GM12878 (cell line): ENCODE results near the gene MCM5. TPM values are rescaled to one million over a fixed set of nuclear protein-coding genes. Genes with fewer than 3 reads are reported as not detected.

Experiments
- ASH2L ChIP-seq: fragments of 300-600, 200-600 bp; sonication (generic); IDR thresholded peaks from 2 replicates; pipeline ENCODE4 v1.6.1; 2017; ENCODE audit warnings: low read depth, mild to moderate bottlenecking, borderline replicate concordance
- CEBPZ ChIP-seq: fragments of 150-350 bp; IDR thresholded peaks from 2 replicates; pipeline ENCODE4 v1.6.1; 2016; ENCODE audit warnings: low read depth, low read length
- E2F4 ChIP-seq: IDR thresholded peaks from 2 replicates; pipeline ENCODE4 v1.6.1; 2012; ENCODE audit warnings: low read depth, low read length, improper control_type of control experiment
- ESRRA ChIP-seq: IDR thresholded peaks from 2 replicates; pipeline ENCODE4 v1.6.1; 2012; ENCODE audit warnings: mild to moderate bottlenecking, low read length, improper control_type of control experiment
- ETV6 ChIP-seq, 2 experiments: fragments of 450-650 bp in 1 of 2; IDR thresholded peaks in 1 of 2; conservative IDR thresholded peaks in 1 of 2; 2 replicates each; pipeline ENCODE4 v1.6.1; 2014; ENCODE audit warnings: antibody characterized with exemption in 1 of 2, borderline replicate concordance in 1 of 2, low read depth in 1 of 2, mild to moderate bottlenecking in 1 of 2, moderate library complexity in 1 of 2
- GATAD2B ChIP-seq: fragments of 450-650 bp; conservative IDR thresholded peaks from 2 replicates; pipeline ENCODE4 v1.6.1; 2017; ENCODE audit warnings: low read depth, mild to moderate bottlenecking, moderate library complexity
- SIN3A ChIP-seq: IDR thresholded peaks from 2 replicates; pipeline ENCODE4 v1.6.1; 2012; ENCODE audit warnings: low read depth, low read length, improper control_type of control experiment
- SMAD5 ChIP-seq: IDR thresholded peaks from 2 replicates; pipeline ENCODE4 v1.6.1; 2016; ENCODE audit warnings: antibody characterized with exemption, low read depth
- SRF ChIP-seq, 2 experiments: IDR thresholded peaks; 2 replicates each; pipeline ENCODE4 v1.6.1; 2011; ENCODE audit warnings: low read depth in 2 of 2, low read length in 2 of 2, mild to moderate bottlenecking in 1 of 2, moderate library complexity in 1 of 2
- STAT3 ChIP-seq: IDR thresholded peaks from 2 replicates; pipeline ENCODE4 v1.6.1; 2011; ENCODE audit warnings: low read depth, low read length, improper control_type of control experiment
- TBL1XR1 ChIP-seq: IDR thresholded peaks from 2 replicates; pipeline ENCODE4 v1.6.1; 2012; ENCODE audit warnings: low read depth, low read length, improper control_type of control experiment
- ZNF24 ChIP-seq: fragments of 450-650 bp; IDR thresholded peaks from 2 replicates; pipeline ENCODE4 v1.6.1; 2017; ENCODE audit warnings: antibody characterized with exemption, mild to moderate bottlenecking
- ZNF687 ChIP-seq: fragments of 450-650 bp; IDR thresholded peaks from 2 replicates; pipeline ENCODE4 v1.6.1; 2017; ENCODE audit warnings: mild to moderate bottlenecking, moderate library complexity
- polyA plus RNA-seq, 11 experiments: library from polyadenylated mRNA; depleted of rRNA in 4 of 11; unstranded in 6 of 11; stranded (reverse) in 5 of 11; fragments of >200 nt; fragmentation: Nextera tagmentation in 4 of 11; fragmentation: Illumina TruSeq in 1 of 11; extraction: Ambion mirVana in 4 of 11; extraction: Trizol in 1 of 11; gene quantifications; 1 replicate in 1 of 11; 2 replicates in 10 of 11; pipeline versions ENCODE4 v1.2.1 to v1.2.3, GENCODE V29; 2011 to 2016; ENCODE audit warnings: inconsistent platforms in 2 of 11, missing spikeins in 2 of 11, low read depth in 1 of 11
- total RNA-seq, 4 experiments: library from RNA; depleted of rRNA in 3 of 4; stranded (reverse); fragments of >200 nt in 3 of 4; fragmentation: Illumina TruSeq in 1 of 4; extraction: Trizol in 1 of 4; gene quantifications; 2 replicates each; pipeline versions ENCODE4 v1.2.1 to v1.2.3, GENCODE V29; 2013 to 2021

The MCM5 gene
- total and polyA plus RNA-seq, 10 of the 15 experiments (the other 5 are each of a cell fraction or from before 2014, with no cell fraction given), result 14.1 to 360 (median 164) TPM

GRCh38 chr22:35418088-35418487, 18.1 kb downstream of the MCM5 start (continued):
- TF ChIP-seq E2F4 (no peak), ASH2L (no peak), SRF (IDR thresholded peaks at IDR 0.05; ENCODE audit: low read depth in 2 of 2, low read length in 2 of 2) (no peak), GATAD2B (no peak), ZNF24 (no peak), ESRRA (no peak), SIN3A (no peak), SMAD5 (no peak), ETV6 (conservative IDR thresholded peaks at IDR 0.05 in 1 of 2, IDR thresholded peaks at IDR 0.05 in 1 of 2; ENCODE audit: borderline replicate concordance in 1 of 2, low read depth in 1 of 2) (no peak), TBL1XR1 (no peak), STAT3 (no peak), ZNF687 (no peak), CEBPZ (no peak)
- TF ChIP-seq, all 136 proteins: peak for 0
